Endothelial cell (in vitro differentiated cells): Measurements from ENCODE around the gene USP48. TPM values are rescaled to one million over a fixed set of nuclear protein-coding genes. Genes with fewer than 3 reads are reported as not detected.
A peak's percentile ranks its signal among the peaks of the same experiment; 100 is the strongest.

Experiments
- DNase-seq: peaks from one replicate; pipeline ENCODE4 v3.0.0; 2021; ENCODE audit warnings: low spot score
- H3K27ac Mint-ChIP-seq: one replicate; pipeline ENCODE4 v1.8.0; 2021; ENCODE audit warnings: mixed read lengths, inconsistent platforms; ENCODE audit not compliant: unreplicated experiment
- H3K27me3 Mint-ChIP-seq: one replicate; pipeline ENCODE4 v1.8.0; 2021; ENCODE audit warnings: mild to moderate bottlenecking, moderate library complexity, mixed read lengths, inconsistent platforms; ENCODE audit not compliant: unreplicated experiment
- H3K36me3 Mint-ChIP-seq: one replicate; pipeline ENCODE4 v1.8.0; 2021; ENCODE audit warnings: mild to moderate bottlenecking, low read depth, mixed read lengths, inconsistent platforms; ENCODE audit not compliant: unreplicated experiment
- H3K4me1 Mint-ChIP-seq: one replicate; pipeline ENCODE4 v1.8.0; 2021; ENCODE audit warnings: mild to moderate bottlenecking, mixed read lengths, inconsistent platforms; ENCODE audit not compliant: unreplicated experiment
- H3K4me3 Mint-ChIP-seq: one replicate; pipeline ENCODE4 v1.8.0; 2021; ENCODE audit warnings: mild to moderate bottlenecking, mixed read lengths, inconsistent platforms; ENCODE audit not compliant: unreplicated experiment
- H3K9me3 Mint-ChIP-seq: one replicate; pipeline ENCODE4 v1.8.0; 2021; ENCODE audit warnings: mixed read lengths, inconsistent platforms; ENCODE audit not compliant: unreplicated experiment
- CTCF ChIP-seq: fragments of 200-600 bp; sonication (generic); IDR thresholded peaks from one replicate; pipeline ENCODE4 v1.5.0; 2021; ENCODE audit warnings: antibody characterized with exemption; ENCODE audit not compliant: unreplicated experiment
- total RNA-seq: library from RNA; stranded (reverse); fragmentation: NEBNext Ultra II Directional; extraction: Animal tissue kit (Norgen Biotek cat#: 25700); gene quantifications from one replicate; pipeline ENCODE4 v1.2.1, GENCODE V29; 2021; ENCODE audit not compliant: unreplicated experiment

The USP48 gene
- total RNA-seq, 1 donor from 2014 or later, result 57.9 TPM

- no peaks in the 10 kb centered on the region for H3K36me3 Mint-ChIP-seq
Observed at GRCh38 chr1:21652101-21652936, 130.6 kb downstream of the USP48 start.

GRCh38 chr1:21651214-21652042, 131.5 kb downstream of the USP48 start:
- H3K27ac Mint-ChIP-seq, result peak overlapping the region; percentile 44
- no peak for TF ChIP-seq CTCF
- no peaks in the 10 kb centered on the region for H3K36me3 Mint-ChIP-seq
- H3K27me3 Mint-ChIP-seq, result peaks cover 14% of the 10 kb centered on the region
- no peak for DNase-seq
- peak overlapping the region; percentile 89 for H3K4me3 Mint-ChIP-seq
- H3K9me3 Mint-ChIP-seq, result no peaks in the 10 kb centered on the region
- peaks cover 3% of the 10 kb centered on the region for H3K4me1 Mint-ChIP-seq

More at GRCh38 chr1:21652101-21652936, 130.6 kb downstream of the USP48 start:
- H3K4me3 Mint-ChIP-seq, result peak overlapping the region; percentile 21
- peaks cover 14% of the 10 kb centered on the region for H3K27me3 Mint-ChIP-seq
- peaks cover 3% of the 10 kb centered on the region for H3K4me1 Mint-ChIP-seq
- TF ChIP-seq CTCF, result no peak
- no peak for DNase-seq
- H3K9me3 Mint-ChIP-seq, result no peaks in the 10 kb centered on the region
- no peak overlapping the region for H3K27ac Mint-ChIP-seq

GRCh38 chr1:21650400-21650799, 132.5 kb downstream of the USP48 start:
- Mint-ChIP-seq H3K4me1 (peaks cover 3% of the 10 kb centered on the region), H3K9me3 (no peaks in the 10 kb centered on the region), H3K27me3 (peaks cover 15% of the 10 kb centered on the region), H3K4me3 (no peak overlapping the region), H3K27ac (no peak overlapping the region), H3K36me3 (no peaks in the 10 kb centered on the region)
- no peak for TF ChIP-seq CTCF
- DNase-seq, result no peak

GRCh38 chr1:21649315-21649714, 133.6 kb downstream of the USP48 start:
- peaks cover 15% of the 10 kb centered on the region for H3K27me3 Mint-ChIP-seq
- no peaks in the 10 kb centered on the region for H3K36me3 Mint-ChIP-seq
- H3K4me1 Mint-ChIP-seq, result peaks cover 3% of the 10 kb centered on the region
- DNase-seq, result no peak
- no peak overlapping the region for H3K27ac Mint-ChIP-seq
- TF ChIP-seq CTCF, result no peak
- no peak overlapping the region for H3K4me3 Mint-ChIP-seq
- H3K9me3 Mint-ChIP-seq, result no peaks in the 10 kb centered on the region
